CD1c-positive myeloid dendritic cell (primary cell): ENCODE data around the gene PKN2.

Experiments
- DNase-seq: peaks from one replicate; pipeline ENCODE4 v3.0.0-alpha.2; 2016; ENCODE audit errors: extremely low spot score

PKN2 gene

GRCh38 chr1:88683541-88684481, at the start of gene PKN2:
Gene PKN2 (plus strand): TSS chr1:88684273. CDS start chr1:88684581, 308 bp downstream.
- DNase-seq = peak; percentile 100

- DNase-seq = no peak
These were observed 49.5 kb upstream of the PKN2 start for GRCh38 chr1:88634538-88634937.

GRCh38 chr1:88640060-88640459, 44.0 kb upstream of the PKN2 start:
- DNase-seq = no peak

- DNase-seq = no peak
These were observed 38.2 kb upstream of the PKN2 start for GRCh38 chr1:88645886-88646285.

- no peak for DNase-seq
These were observed 37.4 kb upstream of the PKN2 start for GRCh38 chr1:88646476-88647248.

GRCh38 chr1:88647249-88647645, 36.8 kb upstream of the PKN2 start:
- peak; percentile 21 for DNase-seq

- DNase-seq = no peak
These were observed 36.2 kb upstream of the PKN2 start for GRCh38 chr1:88647749-88648415.

- no peak for DNase-seq
These were observed 35.4 kb upstream of the PKN2 start for GRCh38 chr1:88648706-88649105.

- DNase-seq = no peak
These were observed 34.1 kb upstream of the PKN2 start for GRCh38 chr1:88649932-88650331.

- DNase-seq = no peak
These were observed 33.2 kb upstream of the PKN2 start for GRCh38 chr1:88650676-88651418.

GRCh38 chr1:88655140-88655539, 28.9 kb upstream of the PKN2 start:
- no peak for DNase-seq

GRCh38 chr1:88655685-88656299, 28.3 kb upstream of the PKN2 start:
- DNase-seq = peak; percentile 59

- DNase-seq = no peak
These were observed 25.7 kb upstream of the PKN2 start for GRCh38 chr1:88658419-88658818.

- DNase-seq = no peak
These were observed 24.5 kb upstream of the PKN2 start for GRCh38 chr1:88659552-88659951.

- DNase-seq = no peak
These were observed 22.9 kb upstream of the PKN2 start for GRCh38 chr1:88661188-88661587.

- no peak for DNase-seq
These were observed 21.9 kb upstream of the PKN2 start for GRCh38 chr1:88661951-88662699.

GRCh38 chr1:88662723-88663122, 21.4 kb upstream of the PKN2 start:
- no peak for DNase-seq

GRCh38 chr1:88668405-88668804, 15.7 kb upstream of the PKN2 start:
- no peak for DNase-seq

GRCh38 chr1:88670462-88670861, 13.6 kb upstream of the PKN2 start:
- no peak for DNase-seq

- no peak for DNase-seq
These were observed 10.6 kb upstream of the PKN2 start for GRCh38 chr1:88673446-88673845.
